Measurements from ENCODE around the gene GSTM2.

GSTM2 gene

GRCh38 chr1:109716570-109717090, 48.8 kb downstream of the GSTM2 start:
- H3K79me2 ChIP-seq (ENCODE audit: control insufficient read depth, low read length), result no peaks in the 10 kb centered on the region
- no peak overlapping the region for H3K27ac ChIP-seq (ENCODE audit: low read depth, low read length)
- no peaks in the 10 kb centered on the region for H3K4me1 ChIP-seq (ENCODE audit: control insufficient read depth, low read length)
- no peaks in the 10 kb centered on the region for H3K36me3 ChIP-seq (ENCODE audit: control insufficient read depth, low read length)
- TF ChIP-seq EZH2phosphoT487 (IDR thresholded peaks at IDR 0.05; ENCODE audit: borderline replicate concordance, low read length), result no peak
- TF ChIP-seq, protein P1, sequence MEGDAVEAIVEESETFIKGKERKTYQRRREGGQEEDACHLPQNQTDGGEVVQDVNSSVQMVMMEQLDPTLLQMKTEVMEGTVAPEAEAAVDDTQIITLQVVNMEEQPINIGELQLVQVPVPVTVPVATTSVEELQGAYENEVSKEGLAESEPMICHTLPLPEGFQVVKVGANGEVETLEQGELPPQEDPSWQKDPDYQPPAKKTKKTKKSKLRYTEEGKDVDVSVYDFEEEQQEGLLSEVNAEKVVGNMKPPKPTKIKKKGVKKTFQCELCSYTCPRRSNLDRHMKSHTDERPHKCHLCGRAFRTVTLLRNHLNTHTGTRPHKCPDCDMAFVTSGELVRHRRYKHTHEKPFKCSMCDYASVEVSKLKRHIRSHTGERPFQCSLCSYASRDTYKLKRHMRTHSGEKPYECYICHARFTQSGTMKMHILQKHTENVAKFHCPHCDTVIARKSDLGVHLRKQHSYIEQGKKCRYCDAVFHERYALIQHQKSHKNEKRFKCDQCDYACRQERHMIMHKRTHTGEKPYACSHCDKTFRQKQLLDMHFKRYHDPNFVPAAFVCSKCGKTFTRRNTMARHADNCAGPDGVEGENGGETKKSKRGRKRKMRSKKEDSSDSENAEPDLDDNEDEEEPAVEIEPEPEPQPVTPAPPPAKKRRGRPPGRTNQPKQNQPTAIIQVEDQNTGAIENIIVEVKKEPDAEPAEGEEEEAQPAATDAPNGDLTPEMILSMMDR (IDR thresholded peaks at IDR 0.05; ENCODE audit: low read depth, low read length, poor library complexity, severe bottlenecking), result no peak
- H3K4me2 ChIP-seq (ENCODE audit: low read length), result no peak overlapping the region
- H3K9me2 ChIP-seq (replicated peaks; ENCODE audit: control insufficient read depth, low read length), result no peaks in the 10 kb centered on the region
- H3K27me3 ChIP-seq (ENCODE audit: control insufficient read depth, low read length), result peaks cover 6% of the 10 kb centered on the region; the same call in 1 of the 2 replicates
- H3K4me3 ChIP-seq (ENCODE audit: low read length), result no peak overlapping the region
- H3F3A ChIP-seq (ENCODE audit: control insufficient read depth, insufficient read depth), result no peaks in the 10 kb centered on the region
- no peaks in the 10 kb centered on the region for H4K20me1 ChIP-seq (ENCODE audit: control insufficient read depth, insufficient read depth, low read depth, low read length)
- no peaks in the 10 kb centered on the region for H3K9me3 ChIP-seq (ENCODE audit: control insufficient read depth, insufficient read depth, low read length)

DNA sequence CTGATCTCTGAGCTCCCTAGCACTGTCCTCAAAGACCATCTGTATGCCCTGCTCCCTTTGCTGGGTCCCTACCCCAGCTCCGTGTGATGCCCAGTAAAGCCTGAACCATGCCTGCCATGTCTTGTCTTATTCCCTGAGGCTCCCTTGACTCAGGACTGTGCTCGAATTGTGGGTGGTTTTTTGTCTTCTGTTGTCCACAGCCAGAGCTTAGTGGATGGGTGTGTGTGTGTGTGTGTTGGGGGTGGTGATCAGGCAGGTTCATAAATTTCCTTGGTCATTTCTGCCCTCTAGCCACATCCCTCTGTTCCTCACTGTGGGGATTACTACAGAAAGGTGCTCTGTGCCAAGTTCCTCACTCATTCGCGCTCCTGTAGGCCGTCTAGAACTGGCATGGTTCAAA, 49.9 kb downstream of the GSTM2 start:
- no peaks in the 10 kb centered on the region for H3K9me3 ChIP-seq (ENCODE audit: control insufficient read depth, insufficient read depth, low read length)
- H3K4me2 ChIP-seq (ENCODE audit: low read length), result no peak overlapping the region
- H3K27ac ChIP-seq (ENCODE audit: low read depth, low read length), result no peak overlapping the region
- H3K36me3 ChIP-seq (ENCODE audit: control insufficient read depth, low read length), result no peaks in the 10 kb centered on the region
- no peaks in the 10 kb centered on the region for H3K79me2 ChIP-seq (ENCODE audit: control insufficient read depth, low read length)
- H3K9me2 ChIP-seq (replicated peaks; ENCODE audit: control insufficient read depth, low read length), result no peaks in the 10 kb centered on the region
- no peak overlapping the region for H3K4me3 ChIP-seq (ENCODE audit: low read length)
- H3K27me3 ChIP-seq (ENCODE audit: control insufficient read depth, low read length), result peaks cover 6% of the 10 kb centered on the region; the same call in 1 of the 2 replicates
- no peaks in the 10 kb centered on the region for H3K4me1 ChIP-seq (ENCODE audit: control insufficient read depth, low read length)
- H4K20me1 ChIP-seq (ENCODE audit: control insufficient read depth, insufficient read depth, low read depth, low read length), result no peaks in the 10 kb centered on the region
- H3F3A ChIP-seq (ENCODE audit: control insufficient read depth, insufficient read depth), result no peaks in the 10 kb centered on the region
- TF ChIP-seq, protein P1 (IDR thresholded peaks at IDR 0.05; ENCODE audit: low read depth, low read length, poor library complexity, severe bottlenecking), result no peak
- no peak for TF ChIP-seq EZH2phosphoT487 (IDR thresholded peaks at IDR 0.05; ENCODE audit: borderline replicate concordance, low read length)

DNA sequence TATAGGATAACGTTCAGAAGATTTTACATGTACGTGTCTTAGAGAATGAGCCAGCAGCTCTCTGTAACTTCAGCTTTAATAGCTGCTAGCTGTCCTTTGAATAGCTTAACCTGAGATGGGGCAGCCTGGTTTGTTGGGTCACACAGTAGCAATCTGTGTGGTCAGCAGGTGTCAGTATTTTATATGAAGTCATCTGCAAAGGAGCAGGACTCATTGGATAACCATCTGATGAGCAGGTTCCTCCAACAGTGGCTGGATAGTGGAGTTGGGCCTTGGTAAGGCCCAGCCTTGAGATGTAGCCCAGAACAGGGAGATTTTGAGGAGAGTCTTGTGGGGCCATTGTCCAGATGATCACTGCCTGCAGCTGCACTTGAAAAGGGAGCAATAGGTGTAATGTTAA, 50.6 kb downstream of the GSTM2 start:
- H3K4me2 ChIP-seq (ENCODE audit: low read length), result no peak overlapping the region
- H3K4me1 ChIP-seq (ENCODE audit: control insufficient read depth, low read length), result no peaks in the 10 kb centered on the region
- H3F3A ChIP-seq (ENCODE audit: control insufficient read depth, insufficient read depth), result no peaks in the 10 kb centered on the region
- H4K20me1 ChIP-seq (ENCODE audit: control insufficient read depth, insufficient read depth, low read depth, low read length), result no peaks in the 10 kb centered on the region
- H3K4me3 ChIP-seq (ENCODE audit: low read length), result no peak overlapping the region
- H3K9me2 ChIP-seq (replicated peaks; ENCODE audit: control insufficient read depth, low read length), result no peaks in the 10 kb centered on the region
- TF ChIP-seq EZH2phosphoT487 (IDR thresholded peaks at IDR 0.05; ENCODE audit: borderline replicate concordance, low read length), result no peak
- TF ChIP-seq, protein P1 (IDR thresholded peaks at IDR 0.05; ENCODE audit: low read depth, low read length, poor library complexity, severe bottlenecking), result no peak
- no peaks in the 10 kb centered on the region for H3K9me3 ChIP-seq (ENCODE audit: control insufficient read depth, insufficient read depth, low read length)
- peaks cover 6% of the 10 kb centered on the region; the same call in 1 of the 2 replicates for H3K27me3 ChIP-seq (ENCODE audit: control insufficient read depth, low read length)
- H3K27ac ChIP-seq (ENCODE audit: low read depth, low read length), result no peak overlapping the region
- no peaks in the 10 kb centered on the region for H3K79me2 ChIP-seq (ENCODE audit: control insufficient read depth, low read length)
- no peaks in the 10 kb centered on the region for H3K36me3 ChIP-seq (ENCODE audit: control insufficient read depth, low read length)

Data from DOHH2 (cell line).